ENCODE data around the gene BMPR1A. TPM values are rescaled to one million over a fixed set of nuclear protein-coding genes. Genes with fewer than 3 reads are reported as not detected.

Gene BMPR1A
- total and polyA plus RNA-seq, 8 donors = 5.8 to 104 (median 19.9) TPM

- H3K4me3 ChIP-seq = no peak overlapping the region
- WGBS, 5 donors = 93 to 96% (median 94%) methylated on average over 10 to 12 of the region's 12 CpGs
- DNase-seq = peak in 1 of 2 donors; percentile 17
- TF ChIP-seq EP300 (IDR thresholded peaks at IDR 0.05) = no peak
- no peak for TF ChIP-seq POLR2AphosphoS5 (IDR thresholded peaks at IDR 0.05)
- TF ChIP-seq CTCF (IDR thresholded peaks at IDR 0.05) = no peak
- no peak for TF ChIP-seq POLR2A (IDR thresholded peaks at IDR 0.05)
- H3K9me3 ChIP-seq = no peaks in the 10 kb centered on the region
- no peaks in the 10 kb centered on the region for H3K36me3 ChIP-seq
- no peak overlapping the region for H3K27ac ChIP-seq
- intact Hi-C loops (cut with DNase I; ENCODE audit: low total_unique reads) = no loop called here
- peaks cover 0 to 3% (median 0%) of the 10 kb centered on the region in 3 donors for H3K27me3 ChIP-seq
- H3K4me1 ChIP-seq = peaks cover 26 to 53% (median 49%) of the 10 kb centered on the region in 4 donors
These were observed 207.0 kb downstream of the BMPR1A start for GRCh38 chr10:86963341-86963919.

GRCh38 chr10:86964061-86964846, 207.8 kb downstream of the BMPR1A start:
- DNase-seq = peak; percentile 22 to 52
- Histone ChIP-seq H3K36me3 (no peaks in the 10 kb centered on the region), H3K27ac (no peak overlapping the region), H3K4me3 (no peak overlapping the region), H3K9me3 (no peaks in the 10 kb centered on the region), H3K27me3 (peaks cover 0 to 11% (median 0%) of the 10 kb centered on the region in 3 donors), H3K4me1 (peaks cover 29 to 53% (median 49%) of the 10 kb centered on the region in 4 donors)
- intact Hi-C loops (cut with DNase I; ENCODE audit: low total_unique reads) = no loop called here
- WGBS, 5 donors = 77 to 87% (median 77%) methylated on average over 6 to 13 of the region's 13 CpGs
- TF ChIP-seq EP300 (IDR thresholded peaks at IDR 0.05) (no peak), POLR2AphosphoS5 (IDR thresholded peaks at IDR 0.05) (no peak), CTCF (IDR thresholded peaks at IDR 0.05) (no peak)

GRCh38 chr10:86964847-86965190, 208.4 kb downstream of the BMPR1A start:
- 57 to 80% (median 76%) methylated on average over 2 of the region's 2 CpGs for WGBS, 5 donors
- TF ChIP-seq EP300 (IDR thresholded peaks at IDR 0.05) (no peak), POLR2A (IDR thresholded peaks at IDR 0.05) (no peak), CTCF (IDR thresholded peaks at IDR 0.05) (no peak), POLR2AphosphoS5 (IDR thresholded peaks at IDR 0.05) (no peak)
- Histone ChIP-seq H3K4me3 (no peak overlapping the region), H3K9me3 (no peaks in the 10 kb centered on the region), H3K27me3 (peaks cover 0 to 14% (median 0%) of the 10 kb centered on the region in 3 donors), H3K36me3 (no peaks in the 10 kb centered on the region), H3K27ac (no peak overlapping the region), H3K4me1 (peaks cover 34 to 53% (median 50%) of the 10 kb centered on the region in 4 donors)
- DNase-seq = no peak
- intact Hi-C loops (cut with DNase I; ENCODE audit: low total_unique reads) = no loop called here

- peak in 1 of 2 donors; percentile 9 for DNase-seq
- peak overlapping the region in 4 of 5 donors; percentile 27 to 91 (median 50) for H3K27ac ChIP-seq
- WGBS, 5 donors = 59 to 68% (median 62%) methylated on average over 11 of the region's 11 CpGs
- no peak for TF ChIP-seq POLR2AphosphoS5 (IDR thresholded peaks at IDR 0.05)
- TF ChIP-seq EP300 (IDR thresholded peaks at IDR 0.05) = no peak
- no peak for TF ChIP-seq CTCF (IDR thresholded peaks at IDR 0.05)
- no peak for TF ChIP-seq POLR2A (IDR thresholded peaks at IDR 0.05)
- peaks cover 0 to 18% (median 0%) of the 10 kb centered on the region in 3 donors for H3K27me3 ChIP-seq
- H3K36me3 ChIP-seq = no peaks in the 10 kb centered on the region
- H3K4me1 ChIP-seq = peaks cover 43 to 54% (median 48%) of the 10 kb centered on the region in 4 donors
- H3K4me3 ChIP-seq = no peak overlapping the region
- intact Hi-C loops (cut with DNase I; ENCODE audit: low total_unique reads) = no loop called here
- H3K9me3 ChIP-seq = no peaks in the 10 kb centered on the region
These were observed 209.7 kb downstream of the BMPR1A start for GRCh38 chr10:86965986-86966654.
